H4 (cell line): ENCODE data around the gene DNAJC5G. TPM values are rescaled to one million over a fixed set of nuclear protein-coding genes. Genes with fewer than 3 reads are reported as not detected.
"Not testable (repeated sequence)": the region's sequence is repeated elsewhere in the genome, so short reads cannot be mapped to it uniquely, and the experiment has no call there.

Source experiments
- DNase-seq: peaks from one replicate; pipeline ENCODE4 v3.0.0-alpha.2; 2015; ENCODE audit warnings: low spot score
- total RNA-seq: library from RNA; depleted of rRNA; stranded (reverse); fragments of >200 nt; shearing (Covaris generic); gene quantifications from 2 replicates; pipeline ENCODE4 v1.2.3, GENCODE V29; 2014; rRNA removed

The DNAJC5G gene
- total RNA-seq, 1 experiment from 2014 or later, result not detected

- DNase-seq, result no peak
These were observed 33.2 kb downstream of the DNAJC5G start, which contains the start of gene UCN for GRCh38 chr2:27308359-27308881. UCN (minus strand) TSS chr2:27308445; CDS start chr2:27307895, 550 bp downstream.

GRCh38 chr2:27309651-27310050 is 34.4 kb downstream of the DNAJC5G start:
- no peak for DNase-seq

- DNase-seq, result no peak
These were observed 36.9 kb downstream of the DNAJC5G start for GRCh38 chr2:27312152-27312551.

GRCh38 chr2:27313882-27314645 is 38.8 kb downstream of the DNAJC5G start:
- no peak for DNase-seq

- no peak for DNase-seq
These were observed 39.5 kb downstream of the DNAJC5G start for GRCh38 chr2:27314709-27315108.

- DNase-seq, result no peak
These were observed 39.9 kb downstream of the DNAJC5G start for GRCh38 chr2:27315122-27315521.

GRCh38 chr2:27316655-27317412 is 41.6 kb downstream of the DNAJC5G start:
- no peak for DNase-seq

- not testable (repeated sequence) for DNase-seq
These were observed 44.6 kb downstream of the DNAJC5G start for GRCh38 chr2:27319839-27320238.

GRCh38 chr2:27320958-27321543 is 45.8 kb downstream of the DNAJC5G start:
- peak; percentile 94 for DNase-seq

GRCh38 chr2:27322301-27322765 is 47.1 kb downstream of the DNAJC5G start:
- DNase-seq, result no peak

- DNase-seq, result peak; percentile 90
These were observed 47.7 kb downstream of the DNAJC5G start, which contains the start of gene MPV17 for GRCh38 chr2:27322766-27323595. MPV17 (minus strand) TSS chr2:27323097; CDS start chr2:27322517, 580 bp downstream.

- no peak for DNase-seq
These were observed 48.5 kb downstream of the DNAJC5G start for GRCh38 chr2:27323596-27324285.

- DNase-seq, result no peak
These were observed 49.5 kb downstream of the DNAJC5G start for GRCh38 chr2:27324720-27325119.

Other genes with a start within 250 kb of the DNAJC5G start
- 34.6 and 37.8 TPM in 2 replicates for gene TMEM214, start 242.5 kb upstream of the DNAJC5G start, total RNA-seq
- gene AGBL5, start 223.8 kb upstream of the DNAJC5G start, total RNA-seq, result 25.2 and 27.8 TPM in 2 replicates
- gene OST4, start 203.8 kb upstream of the DNAJC5G start, total RNA-seq, result 328 and 330 TPM in 2 replicates
- 10.8 and 30.2 TPM in 2 replicates for gene EMILIN1, start 196.8 kb upstream of the DNAJC5G start, total RNA-seq
- 0.14 and 0.48 TPM in 2 replicates for gene KHK, start 188.7 kb upstream of the DNAJC5G start, total RNA-seq
- 0.31 TPM in 1 of 2 replicates, not detected in the other for gene CGREF1, start 156.3 kb upstream of the DNAJC5G start, total RNA-seq
- 0.12 TPM in 1 of 2 replicates, not detected in the other for gene ABHD1, start 151.6 kb upstream of the DNAJC5G start, total RNA-seq
- 37.0 and 51.9 TPM in 2 replicates for gene PREB, start 140.8 kb upstream of the DNAJC5G start, total RNA-seq
- gene PRR30, start 136.0 kb upstream of the DNAJC5G start, total RNA-seq, result not detected in 2 replicates
- not detected in 2 replicates for gene TCF23, start 126.4 kb upstream of the DNAJC5G start, total RNA-seq
- 196 and 202 TPM in 2 replicates for gene ATRAID, start 63.4 kb upstream of the DNAJC5G start, total RNA-seq
- gene SLC5A6, start 63.2 kb upstream of the DNAJC5G start, total RNA-seq, result 22.6 and 26.2 TPM in 2 replicates
- gene CAD, start 58.1 kb upstream of the DNAJC5G start, total RNA-seq, result 4.7 and 6.9 TPM in 2 replicates
- 0.46 and 0.49 TPM in 2 replicates for gene SLC30A3, start 12.4 kb upstream of the DNAJC5G start, total RNA-seq
- gene TRIM54, start 7.0 kb downstream of the DNAJC5G start, total RNA-seq, result 0.35 TPM in 1 of 2 replicates, not detected in the other
- gene UCN, start 33.0 kb downstream of the DNAJC5G start, total RNA-seq, result 0.53 TPM in 1 of 2 replicates, not detected in the other
- gene MPV17, start 47.7 kb downstream of the DNAJC5G start, total RNA-seq, result 52.9 and 61.7 TPM in 2 replicates
- gene GTF3C2, start 81.3 kb downstream of the DNAJC5G start, total RNA-seq, result 24.5 and 29.9 TPM in 2 replicates
- 15.0 and 23.8 TPM in 2 replicates for gene EIF2B4, start 94.9 kb downstream of the DNAJC5G start, total RNA-seq
- gene SNX17, start 95.2 kb downstream of the DNAJC5G start, total RNA-seq, result 79.6 and 84.6 TPM in 2 replicates
- 1.4 and 2.8 TPM in 2 replicates for gene ZNF513, start 105.3 kb downstream of the DNAJC5G start, total RNA-seq
- gene PPM1G, start 134.2 kb downstream of the DNAJC5G start, total RNA-seq, result 72.0 and 81.7 TPM in 2 replicates
- gene NRBP1, start 153.2 kb downstream of the DNAJC5G start, total RNA-seq, result 99.9 and 102 TPM in 2 replicates
- gene KRTCAP3, start 166.9 kb downstream of the DNAJC5G start, total RNA-seq, result not detected in 2 replicates
- 4.5 and 6.3 TPM in 2 replicates for gene IFT172, start 214.3 kb downstream of the DNAJC5G start, total RNA-seq
- gene FNDC4, start 219.8 kb downstream of the DNAJC5G start, total RNA-seq, result 0.16 and 0.29 TPM in 2 replicates
- gene GCKR, start 221.4 kb downstream of the DNAJC5G start, total RNA-seq, result not detected in 2 replicates